H1 (cell line): Measurements from ENCODE around the gene ERO1B.

Source experiments
- BRCA1 ChIP-seq: IDR thresholded peaks from 2 replicates; pipeline ENCODE4 v1.6.1; 2012; ENCODE audit warnings: low read depth, low read length, improper control_type of control experiment
- CBX8 ChIP-seq: fragments of 300-800, 300-1000 bp; sonication (generic); IDR thresholded peaks from 2 replicates; pipeline ENCODE4 v1.7.1; 2016; ENCODE audit warnings: low read depth, low read length, borderline replicate concordance
- CTCF ChIP-seq, 3 experiments: IDR thresholded peaks; 1 replicate in 2 of 3; 2 replicates in 1 of 3; pipeline versions ENCODE4 v1.5.1 to v1.6.1; 2011; ENCODE audit warnings: low read length in 3 of 3, mild to moderate bottlenecking in 3 of 3, inconsistent platforms in 2 of 3, low read depth in 1 of 3, moderate library complexity in 1 of 3; ENCODE audit not compliant: insufficient read depth in 1 of 3; ENCODE audit errors: control extremely low read depth in 1 of 3
- EZH2 ChIP-seq: fragments of 200-600 bp; sonication (generic); IDR thresholded peaks from 2 replicates; pipeline ENCODE4 v1.7.1; 2012; ENCODE audit warnings: low read depth, mild to moderate bottlenecking, moderate library complexity, low read length, inconsistent platforms; ENCODE audit not compliant: severe bottlenecking
- JUN ChIP-seq: IDR thresholded peaks from 2 replicates; pipeline ENCODE4 v1.6.1; 2011; ENCODE audit warnings: low read depth, mild to moderate bottlenecking, improper control_type of control experiment, low read length
- JUND ChIP-seq: IDR thresholded peaks from 2 replicates; pipeline ENCODE4 v1.6.1; 2011; ENCODE audit warnings: mild to moderate bottlenecking, improper control_type of control experiment, low read length
- KDM1A ChIP-seq: fragments of 200-600, 300-600 bp; sonication (generic); IDR thresholded peaks from 2 replicates; pipeline ENCODE4 v1.7.1; 2016; ENCODE audit warnings: mild to moderate bottlenecking, low read length, borderline replicate concordance
- MAX ChIP-seq: IDR thresholded peaks from 2 replicates; pipeline ENCODE4 v1.6.1; 2012; ENCODE audit warnings: inconsistent platforms
- NANOG ChIP-seq: IDR thresholded peaks from 2 replicates; pipeline ENCODE4 v1.6.1; 2011; ENCODE audit warnings: low read length, low read depth, mild to moderate bottlenecking, inconsistent platforms; ENCODE audit not compliant: insufficient read depth, poor library complexity, severe bottlenecking
- PHF8 ChIP-seq: fragments of 200-600 bp; sonication (generic); conservative IDR thresholded peaks from 2 replicates; pipeline ENCODE4 v1.7.1; 2012; ENCODE audit warnings: low read depth, mild to moderate bottlenecking, inconsistent platforms, low read length, moderate library complexity
- POLR2A ChIP-seq, 2 experiments: IDR thresholded peaks; 1 replicate in 1 of 2; 2 replicates in 1 of 2; pipeline ENCODE4 v1.6.1; 2011; ENCODE audit warnings: low read depth in 2 of 2, low read length in 2 of 2, mild to moderate bottlenecking in 2 of 2; ENCODE audit errors: control extremely low read depth in 1 of 2
- POLR2AphosphoS5 ChIP-seq: IDR thresholded peaks from 2 replicates; pipeline ENCODE4 v1.6.1; 2011; ENCODE audit warnings: low read depth, low read length
- RAD21 ChIP-seq, 2 experiments: IDR thresholded peaks in 1 of 2; conservative IDR thresholded peaks in 1 of 2; 2 replicates each; pipeline ENCODE4 v1.6.1; 2011; ENCODE audit warnings: low read depth in 2 of 2, low read length in 2 of 2, improper control_type of control experiment in 1 of 2, inconsistent platforms in 1 of 2, mild to moderate bottlenecking in 1 of 2, moderate library complexity in 1 of 2
- TAF1 ChIP-seq: IDR thresholded peaks from 2 replicates; pipeline ENCODE4 v1.6.1; 2011; ENCODE audit warnings: mild to moderate bottlenecking, low read depth, low read length

GRCh38 chr1:236175642-236176336 lies 106.0 kb downstream of the ERO1B start:
- TF ChIP-seq BRCA1 (no peak), CTCF (IDR thresholded peaks at IDR 0.05; ENCODE audit: control extremely low read depth in 1 of 3, insufficient read depth in 1 of 3, low read depth in 1 of 3, low read length in 3 of 3) (no peak), MAX (no peak), TAF1 (no peak), POLR2AphosphoS5 (no peak), JUN (no peak), JUND (no peak), POLR2A (IDR thresholded peaks at IDR 0.05; ENCODE audit: control extremely low read depth in 1 of 2, low read depth in 2 of 2, low read length in 2 of 2) (no peak), EZH2 (no peak), NANOG (no peak), PHF8 (no peak), CBX8 (no peak), KDM1A (no peak), RAD21 (IDR thresholded peaks at IDR 0.05 in 1 of 2, conservative IDR thresholded peaks at IDR 0.05 in 1 of 2; ENCODE audit: low read depth in 2 of 2, low read length in 2 of 2) (no peak)
